HK-2 (cell line): ENCODE results near the gene RCCD1.
A peak's percentile ranks its signal among the peaks of the same experiment; 100 is the strongest.

Experiments used
- DNase-seq: peaks from one replicate; pipeline ENCODE4 v3.0.0-alpha.2; 2018; ENCODE audit not compliant: unreplicated experiment

Gene RCCD1

DNA sequence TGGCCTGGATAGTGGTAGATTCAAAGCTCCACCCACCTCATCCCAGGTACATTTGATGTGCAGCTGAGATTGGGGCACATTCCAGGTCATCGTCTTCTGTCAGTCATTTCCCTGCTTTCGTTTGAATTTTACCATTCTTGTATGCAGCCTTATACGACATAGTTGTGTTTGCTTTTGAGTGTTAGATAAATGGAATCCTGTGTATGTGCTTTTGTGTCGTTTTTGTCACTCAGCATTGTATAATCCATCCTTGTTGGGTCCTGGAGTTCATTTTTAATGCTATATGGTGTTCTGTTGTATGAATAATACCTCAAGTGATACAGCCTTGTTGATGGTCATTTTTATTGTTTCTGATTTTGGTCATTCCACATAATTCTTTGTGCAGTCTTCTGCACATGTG lies 7.3 kb downstream of the RCCD1 start:
- DNase-seq = no peak

DNA sequence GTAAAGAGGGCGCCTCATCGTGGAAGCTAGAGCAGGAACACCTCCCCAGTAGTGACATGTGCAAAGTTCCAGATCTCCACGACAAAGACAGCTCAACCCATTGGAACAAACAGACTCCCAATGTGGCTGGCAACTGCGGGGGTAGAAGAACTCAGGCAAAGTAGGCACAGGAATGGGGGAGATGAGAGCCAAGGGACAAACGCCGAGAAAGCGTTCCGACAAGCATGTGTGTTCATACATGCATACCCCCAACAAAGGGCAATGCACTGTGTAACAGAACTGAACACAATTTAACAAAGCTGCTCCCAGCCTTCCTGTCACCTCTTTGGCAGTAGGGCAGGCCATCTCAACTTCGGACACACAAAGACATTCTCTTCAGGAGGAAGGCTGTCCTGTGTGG lies 11.6 kb downstream of the RCCD1 start:
- no peak for DNase-seq

DNA sequence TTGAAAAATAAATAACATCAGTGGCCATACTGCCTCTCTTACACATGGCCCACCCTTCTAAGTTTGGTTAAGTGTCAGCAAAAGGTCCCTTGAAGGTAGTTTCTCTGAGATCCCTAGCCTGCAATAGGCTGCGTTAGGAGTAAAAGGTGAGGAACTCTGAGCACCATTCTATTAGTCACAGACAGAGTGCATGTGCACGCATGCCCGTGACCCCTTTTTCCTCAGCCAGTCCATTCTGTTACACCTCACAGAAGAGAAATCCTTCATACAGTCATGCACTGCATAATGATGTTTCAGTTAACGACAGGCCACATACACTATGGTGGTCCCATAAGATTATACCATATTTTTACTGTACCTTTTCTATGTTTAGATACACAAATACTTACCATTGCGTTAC lies 12.5 kb downstream of the RCCD1 start:
- DNase-seq = no peak

GRCh38 chr15:90968434-90968833 lies 13.8 kb downstream of the RCCD1 start:
- DNase-seq = no peak

DNA sequence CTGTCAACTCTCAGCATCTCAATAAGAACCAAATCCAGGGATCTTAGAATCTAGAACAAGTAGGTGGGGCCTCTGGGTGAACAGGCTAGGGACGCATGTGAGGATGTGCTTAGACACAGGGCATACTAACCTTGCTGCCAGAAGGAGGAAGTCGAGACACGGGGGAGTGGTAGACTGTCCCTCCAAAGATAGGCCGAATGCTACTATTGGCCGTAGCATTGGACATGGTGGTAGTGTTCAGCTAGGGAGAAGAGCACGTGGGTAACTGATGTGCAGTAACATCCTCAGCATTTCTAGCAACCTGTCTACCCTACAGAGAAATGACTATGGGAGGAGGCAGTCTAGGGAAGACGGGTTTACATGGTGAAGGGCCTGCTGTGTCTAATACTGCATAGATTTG lies 15.6 kb downstream of the RCCD1 start:
- DNase-seq = no peak

GRCh38 chr15:90972133-90972532 lies 17.4 kb downstream of the RCCD1 start:
- DNase-seq = no peak

DNA sequence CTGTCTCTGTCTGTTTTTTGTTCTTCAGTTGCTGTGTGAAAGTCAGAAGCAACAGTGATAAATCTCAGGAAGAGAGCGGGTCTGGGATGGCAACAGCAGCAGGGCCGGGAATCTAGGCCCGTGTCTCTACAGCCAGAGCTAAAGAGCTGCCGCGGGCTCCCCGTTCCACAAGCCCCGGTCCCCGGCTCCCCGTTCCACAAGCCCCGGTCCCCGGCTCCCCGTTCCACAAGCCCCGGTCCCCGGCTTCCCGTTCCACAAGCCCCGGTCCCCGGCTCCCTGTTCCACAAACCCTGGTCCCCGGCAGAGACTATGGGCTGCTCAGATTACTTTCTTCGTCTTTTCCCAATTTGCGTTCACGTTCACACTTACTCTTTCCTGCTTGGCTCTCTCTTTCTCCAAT lies 19.5 kb downstream of the RCCD1 start:
- DNase-seq = no peak

GRCh38 chr15:90979582-90979981 lies 24.9 kb downstream of the RCCD1 start:
- no peak for DNase-seq

DNA sequence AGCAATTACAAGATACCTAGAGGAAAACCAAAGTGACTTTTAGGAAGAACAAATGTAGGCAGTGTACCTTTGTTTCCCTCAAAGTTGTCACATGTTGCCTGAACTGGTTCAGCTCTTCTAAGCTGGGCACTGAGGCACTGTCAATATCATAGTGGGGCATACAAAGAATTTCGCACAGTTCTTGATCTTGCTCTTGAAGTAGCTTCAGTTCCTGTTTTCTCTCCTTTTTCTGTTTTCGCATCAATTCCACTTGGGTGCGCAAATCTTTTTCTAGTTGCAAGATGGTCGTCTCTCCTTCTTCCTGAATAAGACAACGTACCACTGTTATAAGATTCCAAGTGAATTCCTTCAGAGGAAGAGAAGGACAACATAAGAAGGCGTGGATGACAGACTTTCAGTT lies 27.0 kb downstream of the RCCD1 start:
- DNase-seq = no peak

- no peak for DNase-seq
Observed at GRCh38 chr15:90982135-90982534, 27.5 kb downstream of the RCCD1 start.

DNA sequence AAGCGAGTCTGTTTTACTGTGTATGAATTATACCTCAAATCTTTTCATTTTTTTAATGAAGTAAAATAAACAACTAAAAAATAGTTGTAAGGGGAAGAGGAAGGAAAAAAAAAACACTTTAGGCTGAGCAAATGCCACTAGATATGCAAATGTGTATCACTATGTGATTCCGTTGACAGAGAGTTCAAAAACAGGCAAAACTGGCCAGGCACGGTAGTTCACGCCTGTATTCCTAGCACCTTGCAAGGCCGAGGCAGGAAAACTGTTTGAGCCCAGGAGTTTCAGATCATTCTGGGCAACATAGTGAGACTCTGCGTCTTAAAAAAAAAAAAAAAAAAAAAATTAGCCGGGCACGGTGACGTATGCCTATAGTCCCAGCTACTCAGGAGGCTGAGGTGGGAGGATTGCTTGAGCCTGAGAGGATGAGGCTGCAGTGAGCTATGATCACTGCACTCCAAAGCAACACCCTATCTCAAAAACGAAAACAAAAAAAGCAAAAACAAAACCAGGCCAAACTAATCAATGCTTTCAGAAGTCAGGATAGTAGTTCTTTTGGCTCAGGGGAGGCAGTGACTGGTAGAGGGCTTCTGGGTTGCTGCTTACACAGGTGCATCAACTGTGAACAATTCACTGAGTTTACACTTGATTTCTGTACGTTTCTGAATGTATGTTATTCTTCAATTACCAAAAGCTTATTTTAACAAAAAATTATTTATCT lies 32.3 kb downstream of the RCCD1 start:
- DNase-seq = no peak

DNA sequence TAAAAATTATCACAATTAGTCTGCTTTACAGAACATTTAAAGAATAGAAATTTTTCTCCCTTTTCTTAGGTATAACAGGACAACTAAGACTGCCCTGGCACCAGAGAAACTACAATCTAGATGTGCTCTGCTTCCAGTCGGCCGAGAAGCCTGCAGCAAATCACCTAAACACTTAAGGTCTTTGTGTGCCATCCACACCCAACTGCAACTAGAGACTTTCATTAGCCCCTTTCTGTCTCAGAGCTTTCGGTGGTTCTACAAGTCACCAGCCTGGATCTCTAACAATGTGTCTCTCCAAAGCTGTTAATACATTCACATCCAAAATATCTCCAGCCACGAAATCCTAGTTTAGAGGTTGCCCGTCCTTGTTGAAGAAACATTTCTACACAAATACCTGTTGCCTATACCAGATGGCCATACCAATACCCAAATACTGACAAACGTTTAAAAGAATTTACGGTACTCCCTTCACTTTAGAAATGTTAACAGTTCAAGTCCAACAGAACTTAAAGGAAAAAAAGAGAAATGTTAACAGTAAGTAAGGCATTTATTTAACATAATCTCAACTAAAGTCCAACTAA lies 33.0 kb downstream of the RCCD1 start:
- no peak for DNase-seq

DNA sequence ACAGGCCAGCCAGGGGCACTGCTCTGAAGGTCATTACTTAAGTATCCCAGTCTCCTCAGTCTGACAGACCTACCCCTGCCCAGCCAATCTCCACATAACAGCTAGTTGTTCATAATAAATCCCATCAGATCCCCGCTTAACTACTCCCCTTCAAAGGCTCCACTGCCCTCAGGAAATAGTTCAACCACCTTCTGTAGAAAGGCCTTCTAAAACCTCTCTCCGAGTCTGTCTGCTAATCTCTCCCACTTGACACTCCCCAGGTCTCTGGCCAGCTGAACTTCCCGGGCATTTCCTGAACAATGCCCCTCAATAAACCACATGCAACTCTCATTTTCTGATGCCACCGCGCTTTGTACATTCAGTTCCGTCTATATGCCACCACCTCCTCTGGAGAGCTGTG lies 33.6 kb downstream of the RCCD1 start:
- DNase-seq = no peak

DNA sequence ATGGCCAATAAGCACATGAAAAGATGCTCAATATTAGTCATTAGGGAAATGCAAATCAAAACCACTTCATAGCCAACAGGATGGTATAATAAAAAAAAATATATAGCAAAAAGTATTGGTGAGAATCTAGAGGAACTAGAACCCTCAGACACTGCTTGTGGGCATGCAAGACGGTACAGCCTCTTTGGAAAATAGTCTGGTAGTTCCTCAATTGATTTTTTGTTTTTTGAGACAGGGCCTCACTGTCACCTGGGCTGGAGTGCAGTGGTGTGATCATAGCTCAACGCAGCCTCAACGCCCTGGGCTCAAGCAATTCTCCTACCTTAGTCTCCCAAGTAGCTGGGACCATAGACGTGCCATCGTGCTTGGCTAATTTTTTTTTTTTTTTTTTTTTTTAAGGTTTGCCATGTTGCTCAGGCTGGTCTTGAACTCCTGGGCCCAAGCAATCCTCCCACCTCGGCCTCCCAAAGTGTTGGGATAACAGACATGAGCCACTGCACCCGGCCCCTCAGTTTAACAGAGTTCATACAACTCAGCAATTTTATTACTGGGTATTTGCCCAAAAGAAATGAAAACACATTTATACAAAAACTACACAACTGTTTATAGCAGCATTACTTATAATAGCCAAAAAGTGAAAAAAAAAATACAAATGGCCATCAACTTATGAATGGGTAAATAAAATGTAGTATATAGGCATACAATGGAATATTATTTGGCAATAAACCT lies 34.5 kb downstream of the RCCD1 start:
- DNase-seq = no peak

GRCh38 chr15:90990446-90990845 lies 35.8 kb downstream of the RCCD1 start:
- no peak for DNase-seq

GRCh38 chr15:90991587-90992285 lies 37.1 kb downstream of the RCCD1 start:
- no peak for DNase-seq

- peak; percentile 17 for DNase-seq
Observed at GRCh38 chr15:90994059-90994416, 39.4 kb downstream of the RCCD1 start.

- DNase-seq = peak; percentile 96
Observed at GRCh38 chr15:90994417-90995311, 40.0 kb downstream of the RCCD1 start, which contains the start of gene PRC1. PRC1 (minus strand) TSS chr15:90994535; CDS start chr15:90994417, 118 bp downstream.

DNA sequence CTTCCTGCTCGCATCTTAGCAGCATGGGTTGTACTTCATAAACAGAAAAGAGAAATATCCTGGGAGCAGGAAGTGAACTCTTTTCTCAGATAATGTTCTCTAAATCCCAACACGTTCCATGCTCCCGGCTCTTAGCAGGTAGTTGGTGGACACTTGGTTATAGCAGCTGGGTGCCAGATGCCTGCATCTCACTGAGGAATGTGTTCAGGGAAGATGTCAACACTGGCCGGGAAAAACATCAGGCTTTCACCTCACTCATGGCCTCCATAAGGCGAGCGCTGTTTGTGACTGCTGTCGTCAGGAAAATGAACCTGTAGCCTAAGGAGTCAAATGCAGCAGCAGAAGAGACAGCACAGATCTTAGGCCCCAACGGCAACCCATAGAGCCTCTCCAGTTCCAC lies 44.1 kb downstream of the RCCD1 start:
- DNase-seq = no peak

DNA sequence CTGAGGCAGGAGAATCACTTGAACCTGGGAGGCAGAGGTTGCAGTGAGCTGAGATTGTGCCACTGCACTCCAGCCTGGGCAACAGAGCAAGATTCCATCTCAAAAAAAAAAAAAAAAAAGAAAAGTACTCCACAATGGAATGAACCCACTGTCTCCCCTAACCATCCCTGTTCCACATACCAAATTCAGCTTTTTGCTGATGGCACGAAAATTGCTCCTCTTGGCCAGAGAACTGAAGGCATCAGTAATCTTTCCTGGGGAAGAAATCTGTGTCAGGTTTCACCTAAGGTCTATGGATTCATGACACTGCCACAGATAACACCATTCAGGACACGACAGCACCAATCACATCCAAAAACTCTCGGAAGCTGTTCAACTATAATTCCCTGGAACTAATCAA lies 46.5 kb downstream of the RCCD1 start:
- no peak for DNase-seq

DNA sequence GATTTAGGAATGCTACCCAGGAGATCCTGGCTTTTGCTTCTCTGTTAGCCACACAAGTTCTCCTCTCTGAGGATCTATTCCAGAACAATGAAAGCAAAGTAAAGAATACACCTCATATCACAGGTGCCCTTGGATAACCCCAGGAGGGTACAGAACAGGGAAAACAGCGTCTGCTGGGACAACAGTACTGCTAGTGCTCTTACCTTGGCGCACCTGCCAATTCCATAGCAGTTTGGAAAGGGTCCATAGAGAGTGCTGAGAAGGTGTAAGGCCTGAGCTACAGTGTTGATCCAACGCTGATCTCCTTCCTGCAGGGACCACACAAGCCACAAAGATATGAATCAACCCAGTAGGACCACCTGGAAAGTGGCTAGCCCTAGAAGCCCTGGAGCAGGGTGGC lies 52.6 kb downstream of the RCCD1 start:
- DNase-seq = no peak
